ENCODE measurements around the gene SCN10A. TPM values are rescaled to one million over a fixed set of nuclear protein-coding genes. Genes with fewer than 3 reads are reported as not detected.

Gene SCN10A
- polyA plus RNA-seq, 2 of the 4 experiments (the other 2 are of a cell fraction), result not detected

DNA sequence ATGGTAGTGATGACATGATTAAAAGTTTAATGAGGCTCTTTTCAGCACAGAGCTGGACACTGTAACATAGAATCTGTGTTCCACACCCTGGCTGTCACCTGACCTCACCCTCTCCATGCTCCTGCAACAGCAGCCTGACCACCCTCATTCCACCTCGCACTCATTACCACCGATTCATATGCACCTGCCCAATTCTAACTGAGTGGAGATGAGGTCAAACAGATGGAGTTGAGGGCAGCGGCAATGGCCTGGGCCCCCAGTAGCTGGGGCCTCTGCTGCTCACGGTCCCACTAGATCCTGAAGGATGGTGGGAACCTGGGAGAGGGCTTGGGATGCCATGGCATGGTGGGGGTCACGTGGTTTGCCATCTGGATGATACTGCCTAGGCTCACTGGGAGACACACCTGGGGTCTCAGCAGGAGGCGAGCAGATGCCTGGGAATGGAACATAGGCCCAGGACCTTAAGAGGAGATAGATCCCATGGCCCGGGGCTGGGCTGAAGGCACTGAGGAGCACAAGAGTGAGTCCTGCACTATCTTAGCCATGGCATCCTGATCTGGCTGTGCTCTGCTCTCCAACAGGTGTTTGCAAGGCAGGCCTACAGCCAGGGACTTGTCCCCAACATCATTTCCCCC, 167.9 kb downstream of the SCN10A start:
- TF ChIP-seq, protein P1, sequence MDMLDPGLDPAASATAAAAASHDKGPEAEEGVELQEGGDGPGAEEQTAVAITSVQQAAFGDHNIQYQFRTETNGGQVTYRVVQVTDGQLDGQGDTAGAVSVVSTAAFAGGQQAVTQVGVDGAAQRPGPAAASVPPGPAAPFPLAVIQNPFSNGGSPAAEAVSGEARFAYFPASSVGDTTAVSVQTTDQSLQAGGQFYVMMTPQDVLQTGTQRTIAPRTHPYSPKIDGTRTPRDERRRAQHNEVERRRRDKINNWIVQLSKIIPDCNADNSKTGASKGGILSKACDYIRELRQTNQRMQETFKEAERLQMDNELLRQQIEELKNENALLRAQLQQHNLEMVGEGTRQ (IDR thresholded peaks at IDR 0.05), result peak; percentile 11; the same call in 1 of the 2 replicates
- TF ChIP-seq EHMT2 (IDR thresholded peaks at IDR 0.05; ENCODE audit: low read depth), result no peak
- TF ChIP-seq ATOH8 (CRISPR knock-in tag; IDR thresholded peaks at IDR 0.05; ENCODE audit: low read depth), result no peak
- TF ChIP-seq RAD21 (conservative IDR thresholded peaks at IDR 0.05 in 1 of 2, IDR thresholded peaks at IDR 0.05 in 1 of 2), result no peak
- no peak for TF ChIP-seq CBX8 (IDR thresholded peaks at IDR 0.05)
- TF ChIP-seq RARB (CRISPR knock-in tag; IDR thresholded peaks at IDR 0.05), result no peak
- TF ChIP-seq, protein P2, sequence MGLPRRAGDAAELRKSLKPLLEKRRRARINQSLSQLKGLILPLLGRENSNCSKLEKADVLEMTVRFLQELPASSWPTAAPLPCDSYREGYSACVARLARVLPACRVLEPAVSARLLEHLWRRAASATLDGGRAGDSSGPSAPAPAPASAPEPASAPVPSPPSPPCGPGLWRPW (IDR thresholded peaks at IDR 0.05), result no peak
- TF ChIP-seq TP53 (CRISPR knock-in tag; IDR thresholded peaks at IDR 0.05), result no peak
- ChIA-PET CTCF (interaction anchor here (0.8 to 6.7 kb wide), 10 partner anchors 9 to 352 kb away, joined by 3 to 52 read pairs (median 8); partner anchors contain the start of gene EXOG), POLR2A (no interaction called here)
- FAIRE-seq, result no peak
- no peak overlapping the region for H3K4me3 ChIP-seq
- no peak overlapping the region for H3K4me2 ChIP-seq
- 71% methylated on average over 5 of the region's 7 CpGs for WGBS (ENCODE audit: missing lambda C conversion rate)
- no peak for DNase-seq (ENCODE audit: low read depth in 1 of 2, low spot score in 1 of 2)
- H3K27ac ChIP-seq, result no peak overlapping the region
- no peaks in the 10 kb centered on the region for H3K9me3 ChIP-seq
- no peaks in the 10 kb centered on the region for H3K4me1 ChIP-seq
- no peak for ATAC-seq

DNA sequence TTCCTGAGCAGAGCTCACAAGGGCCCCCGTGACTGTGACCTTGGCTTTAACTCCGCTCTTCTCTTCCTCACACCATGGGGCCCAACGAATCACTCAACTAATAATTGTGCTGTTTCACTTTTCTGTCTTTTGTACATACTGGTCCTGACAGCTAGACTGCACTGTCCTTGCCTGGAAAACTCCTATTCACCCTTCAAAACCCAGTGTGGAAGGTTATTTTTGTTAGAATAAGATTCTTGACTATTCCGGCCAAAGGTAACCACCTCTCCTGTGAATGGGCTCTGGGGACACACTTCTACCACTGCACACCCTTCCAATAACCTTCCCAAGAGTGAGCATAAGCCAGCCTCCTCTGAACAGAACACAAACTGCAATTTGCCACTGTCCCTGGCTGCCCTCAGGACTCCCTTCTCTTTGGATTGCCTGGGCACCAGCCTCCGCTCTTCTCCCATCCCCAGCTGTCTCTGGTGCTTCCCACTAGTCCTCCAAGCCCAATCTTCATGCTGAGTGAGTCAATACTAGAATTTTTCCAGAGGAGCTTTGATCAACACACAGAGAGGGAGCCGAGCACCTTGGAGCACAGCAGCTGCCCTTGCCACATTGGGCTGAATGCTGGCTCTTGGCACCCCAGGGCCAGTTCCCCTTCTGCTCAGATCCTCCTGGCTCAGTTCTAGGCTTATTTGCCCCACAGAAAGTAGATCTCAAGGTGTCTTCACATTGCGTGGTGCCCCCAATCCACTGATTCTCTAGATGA, 168.6 kb downstream of the SCN10A start:
- FAIRE-seq (no peak), DNase-seq (ENCODE audit: low read depth in 1 of 2, low spot score in 1 of 2) (no peak), ATAC-seq (no peak)
- ChIA-PET CTCF (interaction anchor here (0.6 to 6.7 kb wide), 26 partner anchors 9 to 353 kb away, joined by 3 to 52 read pairs (median 4); partner anchors contain the start of gene EXOG), POLR2A (interaction anchor here (0.6 kb wide), 1 partner anchor 50 kb away, joined by 3 read pairs; no protein-coding TSS in a partner anchor)
- no peaks in the 10 kb centered on the region for H3K9me3 ChIP-seq
- no peak for TF ChIP-seq BCL3 (IDR thresholded peaks at IDR 0.05)
- TF ChIP-seq HEYL (CRISPR knock-in tag; IDR thresholded peaks at IDR 0.05), result no peak
- 42% methylated on average over 7 of the region's 7 CpGs for WGBS (ENCODE audit: missing lambda C conversion rate)
- H3K4me3 ChIP-seq, result no peak overlapping the region
- no peaks in the 10 kb centered on the region for H3K4me1 ChIP-seq
- H3K27ac ChIP-seq, result no peak overlapping the region
- H3K4me2 ChIP-seq, result no peak overlapping the region

Other genes starting within 250 kb of the SCN10A start
- gene SCN5A, start 166.5 kb downstream of the SCN10A start, polyA plus RNA-seq (2011; rRNA removed), result 0.19 and 0.26 TPM in 2 replicates
- 0.09 to 0.16 TPM (median 0.13 TPM) in 3 replicates for gene SCN5A, start 166.5 kb downstream of the SCN10A start, polyA plus RNA-seq (2017; fragmentation: RNase III; extraction: RNeasy Plus Mini Kit Qiagen cat#74134 plus additional on column Dnase treatment)
- gene SCN11A, start 235.7 kb upstream of the SCN10A start, polyA plus RNA-seq (2011; rRNA removed), result not detected in 2 replicates
- gene SCN11A, start 235.7 kb upstream of the SCN10A start, polyA plus RNA-seq (2017; fragmentation: RNase III; extraction: RNeasy Plus Mini Kit Qiagen cat#74134 plus additional on column Dnase treatment), result 0.01 TPM in 1 of 3 replicates, not detected in the others
- 39.6 and 41.0 TPM in 2 replicates for gene WDR48, start 235.8 kb upstream of the SCN10A start, polyA plus RNA-seq (2011; rRNA removed)
- 18.8 to 21.0 TPM (median 20.0 TPM) in 3 replicates for gene WDR48, start 235.8 kb upstream of the SCN10A start, polyA plus RNA-seq (2017; fragmentation: RNase III; extraction: RNeasy Plus Mini Kit Qiagen cat#74134 plus additional on column Dnase treatment)

Data from A549 (cell line).